ENCODE data around the gene TM4SF18.

The TM4SF18 gene

GRCh38 chr3:149364624-149365023 lies 31.2 kb upstream of the TM4SF18 start:
- peaks cover 11% of the 10 kb centered on the region for H3K4me1 ChIP-seq (ENCODE audit: control insufficient read depth, insufficient read depth, low read length)
- H3K4me3 ChIP-seq (ENCODE audit: low read depth, low read length), result no peak overlapping the region
- no peaks in the 10 kb centered on the region for H3K36me3 ChIP-seq (ENCODE audit: control insufficient read depth, insufficient read depth, low read length)
- no peaks in the 10 kb centered on the region for H3K9me3 ChIP-seq (ENCODE audit: control insufficient read depth, insufficient read depth, low read length)
- no peaks in the 10 kb centered on the region for H3K27me3 ChIP-seq (ENCODE audit: control insufficient read depth, insufficient read depth, low read length)
- H3K9ac ChIP-seq (ENCODE audit: low read depth, low read length), result no peak overlapping the region

- Histone ChIP-seq H3K4me1 (ENCODE audit: control insufficient read depth, insufficient read depth, low read length) (no peaks in the 10 kb centered on the region), H3K9me3 (ENCODE audit: control insufficient read depth, insufficient read depth, low read length) (no peaks in the 10 kb centered on the region), H3K36me3 (ENCODE audit: control insufficient read depth, insufficient read depth, low read length) (no peaks in the 10 kb centered on the region), H3K9ac (ENCODE audit: low read depth, low read length) (no peak overlapping the region), H3K4me3 (ENCODE audit: low read depth, low read length) (no peak overlapping the region), H3K27me3 (ENCODE audit: control insufficient read depth, insufficient read depth, low read length) (no peaks in the 10 kb centered on the region)
These were observed 29.6 kb upstream of the TM4SF18 start for GRCh38 chr3:149363053-149363452.

- Histone ChIP-seq H3K36me3 (ENCODE audit: control insufficient read depth, insufficient read depth, low read length) (no peaks in the 10 kb centered on the region), H3K9me3 (ENCODE audit: control insufficient read depth, insufficient read depth, low read length) (no peaks in the 10 kb centered on the region), H3K4me3 (ENCODE audit: low read depth, low read length) (no peak overlapping the region), H3K27me3 (ENCODE audit: control insufficient read depth, insufficient read depth, low read length) (no peaks in the 10 kb centered on the region), H3K9ac (ENCODE audit: low read depth, low read length) (no peak overlapping the region), H3K4me1 (ENCODE audit: control insufficient read depth, insufficient read depth, low read length) (no peaks in the 10 kb centered on the region)
These were observed 28.9 kb upstream of the TM4SF18 start for GRCh38 chr3:149362366-149362765.

- Histone ChIP-seq H3K9ac (ENCODE audit: low read depth, low read length) (no peak overlapping the region), H3K36me3 (ENCODE audit: control insufficient read depth, insufficient read depth, low read length) (no peaks in the 10 kb centered on the region), H3K27me3 (ENCODE audit: control insufficient read depth, insufficient read depth, low read length) (no peaks in the 10 kb centered on the region), H3K9me3 (ENCODE audit: control insufficient read depth, insufficient read depth, low read length) (no peaks in the 10 kb centered on the region), H3K4me3 (ENCODE audit: low read depth, low read length) (no peak overlapping the region), H3K4me1 (ENCODE audit: control insufficient read depth, insufficient read depth, low read length) (no peaks in the 10 kb centered on the region)
These were observed 23.2 kb upstream of the TM4SF18 start for GRCh38 chr3:149356630-149357029.

- Histone ChIP-seq H3K9me3 (ENCODE audit: control insufficient read depth, insufficient read depth, low read length) (no peaks in the 10 kb centered on the region), H3K9ac (ENCODE audit: low read depth, low read length) (no peak overlapping the region), H3K36me3 (ENCODE audit: control insufficient read depth, insufficient read depth, low read length) (no peaks in the 10 kb centered on the region), H3K27me3 (ENCODE audit: control insufficient read depth, insufficient read depth, low read length) (no peaks in the 10 kb centered on the region), H3K4me3 (ENCODE audit: low read depth, low read length) (no peak overlapping the region), H3K4me1 (ENCODE audit: control insufficient read depth, insufficient read depth, low read length) (no peaks in the 10 kb centered on the region)
These were observed 22.7 kb upstream of the TM4SF18 start for GRCh38 chr3:149356044-149356592.

GRCh38 chr3:149353581-149354184 lies 20.2 kb upstream of the TM4SF18 start:
- Histone ChIP-seq H3K4me1 (ENCODE audit: control insufficient read depth, insufficient read depth, low read length) (no peaks in the 10 kb centered on the region), H3K36me3 (ENCODE audit: control insufficient read depth, insufficient read depth, low read length) (no peaks in the 10 kb centered on the region), H3K4me3 (ENCODE audit: low read depth, low read length) (no peak overlapping the region), H3K9me3 (ENCODE audit: control insufficient read depth, insufficient read depth, low read length) (no peaks in the 10 kb centered on the region), H3K9ac (ENCODE audit: low read depth, low read length) (no peak overlapping the region), H3K27me3 (ENCODE audit: control insufficient read depth, insufficient read depth, low read length) (no peaks in the 10 kb centered on the region)

GRCh38 chr3:149352556-149352955 lies 19.1 kb upstream of the TM4SF18 start:
- Histone ChIP-seq H3K9ac (ENCODE audit: low read depth, low read length) (no peak overlapping the region), H3K9me3 (ENCODE audit: control insufficient read depth, insufficient read depth, low read length) (no peaks in the 10 kb centered on the region), H3K4me1 (ENCODE audit: control insufficient read depth, insufficient read depth, low read length) (no peaks in the 10 kb centered on the region), H3K4me3 (ENCODE audit: low read depth, low read length) (no peak overlapping the region), H3K27me3 (ENCODE audit: control insufficient read depth, insufficient read depth, low read length) (no peaks in the 10 kb centered on the region), H3K36me3 (ENCODE audit: control insufficient read depth, insufficient read depth, low read length) (no peaks in the 10 kb centered on the region)

GRCh38 chr3:149343951-149344350 lies 10.5 kb upstream of the TM4SF18 start:
- Histone ChIP-seq H3K27me3 (ENCODE audit: control insufficient read depth, insufficient read depth, low read length) (no peaks in the 10 kb centered on the region), H3K4me3 (ENCODE audit: low read depth, low read length) (no peak overlapping the region), H3K4me1 (ENCODE audit: control insufficient read depth, insufficient read depth, low read length) (no peaks in the 10 kb centered on the region), H3K36me3 (ENCODE audit: control insufficient read depth, insufficient read depth, low read length) (no peaks in the 10 kb centered on the region), H3K9me3 (ENCODE audit: control insufficient read depth, insufficient read depth, low read length) (no peaks in the 10 kb centered on the region), H3K9ac (ENCODE audit: low read depth, low read length) (no peak overlapping the region)

- Histone ChIP-seq H3K9me3 (ENCODE audit: control insufficient read depth, insufficient read depth, low read length) (no peaks in the 10 kb centered on the region), H3K4me1 (ENCODE audit: control insufficient read depth, insufficient read depth, low read length) (no peaks in the 10 kb centered on the region)
These were observed 9.3 kb upstream of the TM4SF18 start for GRCh38 chr3:149342413-149343380.

GRCh38 chr3:149340310-149340933 lies 7.0 kb upstream of the TM4SF18 start:
- H3K9me3 ChIP-seq (ENCODE audit: control insufficient read depth, insufficient read depth, low read length), result no peaks in the 10 kb centered on the region
- H3K4me1 ChIP-seq (ENCODE audit: control insufficient read depth, insufficient read depth, low read length), result no peaks in the 10 kb centered on the region
- no peak overlapping the region for H3K4me3 ChIP-seq (ENCODE audit: low read depth, low read length)
- no peaks in the 10 kb centered on the region for H3K36me3 ChIP-seq (ENCODE audit: control insufficient read depth, insufficient read depth, low read length)
- H3K27me3 ChIP-seq (ENCODE audit: control insufficient read depth, insufficient read depth, low read length), result no peaks in the 10 kb centered on the region
- no peak overlapping the region for H3K9ac ChIP-seq (ENCODE audit: low read depth, low read length)

More at GRCh38 chr3:149342413-149343380, 9.3 kb upstream of the TM4SF18 start:
- H3K27me3 ChIP-seq (ENCODE audit: control insufficient read depth, insufficient read depth, low read length), result no peaks in the 10 kb centered on the region
- H3K4me3 ChIP-seq (ENCODE audit: low read depth, low read length), result no peak overlapping the region
- no peaks in the 10 kb centered on the region for H3K36me3 ChIP-seq (ENCODE audit: control insufficient read depth, insufficient read depth, low read length)
- no peak overlapping the region for H3K9ac ChIP-seq (ENCODE audit: low read depth, low read length)

- H3K9me3 ChIP-seq (ENCODE audit: control insufficient read depth, insufficient read depth, low read length), result no peaks in the 10 kb centered on the region
- H3K9ac ChIP-seq (ENCODE audit: low read depth, low read length), result no peak overlapping the region
- H3K27me3 ChIP-seq (ENCODE audit: control insufficient read depth, insufficient read depth, low read length), result no peaks in the 10 kb centered on the region
- no peaks in the 10 kb centered on the region for H3K4me1 ChIP-seq (ENCODE audit: control insufficient read depth, insufficient read depth, low read length)
- no peak overlapping the region for H3K4me3 ChIP-seq (ENCODE audit: low read depth, low read length)
- H3K36me3 ChIP-seq (ENCODE audit: control insufficient read depth, insufficient read depth, low read length), result no peaks in the 10 kb centered on the region
These were observed 6.5 kb upstream of the TM4SF18 start for GRCh38 chr3:149339931-149340309.

Data from iPS-15b (cell line).